Keratinocyte (primary cell): ENCODE results near the gene TMEM119. TPM values are rescaled to one million over a fixed set of nuclear protein-coding genes. Genes with fewer than 3 reads are reported as not detected.

ENCODE experiments used
- DNase-seq: peaks from one replicate; pipeline ENCODE4 v3.0.0-alpha.2; 2011; ENCODE audit warnings: low read depth, missing footprints, low spot score
- FAIRE-seq: peaks from 2 replicates; lab custom pipeline; 2011; peaks lifted over from hg19 to GRCh38; lab: Jason Lieb, UNC
- H2AFZ ChIP-seq: 2 replicates; pipeline ENCODE4 v1.6.0; 2012; ENCODE audit warnings: low read length, control low read depth, inconsistent platforms; ENCODE audit not compliant: control insufficient read depth
- H3K27ac ChIP-seq: 2 replicates; pipeline ENCODE4 v1.5.1; 2011; ENCODE audit warnings: low read length; ENCODE audit not compliant: control insufficient read depth, insufficient read depth
- H3K27me3 ChIP-seq: 3 replicates; pipeline ENCODE4 v1.6.0; 2011; ENCODE audit warnings: low read length; ENCODE audit not compliant: control insufficient read depth, insufficient read depth; ENCODE audit errors: extremely low read depth
- H3K36me3 ChIP-seq, 2 experiments: 2 replicates in 1 of 2; 3 replicates in 1 of 2; pipeline ENCODE4 v1.5.1; 2011; ENCODE audit warnings: low read length in 2 of 2, mild to moderate bottlenecking in 1 of 2; ENCODE audit not compliant: control insufficient read depth in 2 of 2, insufficient read depth in 2 of 2; ENCODE audit errors: extremely low read depth in 1 of 2
- H3K4me1 ChIP-seq: 3 replicates; pipeline ENCODE4 v1.5.1; 2011; ENCODE audit warnings: low read length; ENCODE audit not compliant: control insufficient read depth, insufficient read depth; ENCODE audit errors: extremely low read depth
- H3K4me2 ChIP-seq: 3 replicates; pipeline ENCODE4 v1.6.0; 2011; ENCODE audit warnings: low read depth, low read length; ENCODE audit not compliant: control insufficient read depth, insufficient read depth; ENCODE audit errors: extremely low read depth
- H3K4me3 ChIP-seq, 3 experiments: fragments of 200-600 bp in 1 of 3; sonication (generic) in 1 of 3; 2 replicates in 2 of 3; 3 replicates in 1 of 3; pipeline ENCODE4 v1.5.1; 2011 to 2016; ENCODE audit warnings: low read length in 3 of 3, mild to moderate bottlenecking in 3 of 3, control low read depth in 2 of 3, inconsistent platforms in 1 of 3, low read depth in 1 of 3, mixed read lengths in 1 of 3, mixed run types in 1 of 3, moderate library complexity in 1 of 3; ENCODE audit not compliant: control insufficient read depth in 2 of 3, insufficient read depth in 2 of 3; ENCODE audit errors: extremely low read depth in 1 of 3
- H3K79me2 ChIP-seq: 2 replicates; pipeline ENCODE4 v1.6.0; 2012; ENCODE audit warnings: low read length; ENCODE audit not compliant: control insufficient read depth, insufficient read depth
- H3K9ac ChIP-seq: 3 replicates; pipeline ENCODE4 v1.6.0; 2011; ENCODE audit warnings: low read length; ENCODE audit not compliant: control insufficient read depth, insufficient read depth; ENCODE audit errors: extremely low read depth
- H3K9me1 ChIP-seq: 3 replicates; pipeline ENCODE4 v1.6.0; 2011; ENCODE audit warnings: low read length; ENCODE audit not compliant: control insufficient read depth, insufficient read depth; ENCODE audit errors: extremely low read depth
- H3K9me3 ChIP-seq: 2 replicates; pipeline ENCODE4 v1.5.1; 2012; ENCODE audit warnings: low read depth, low read length; ENCODE audit not compliant: control insufficient read depth
- H4K20me1 ChIP-seq: 3 replicates; pipeline ENCODE4 v1.6.0; 2011; ENCODE audit warnings: low read length; ENCODE audit not compliant: control insufficient read depth, insufficient read depth; ENCODE audit errors: extremely low read depth
- CTCF ChIP-seq, 3 experiments: IDR thresholded peaks in 1 of 3; conservative IDR thresholded peaks in 1 of 3; optimal IDR thresholded peaks in 1 of 3; 2 replicates in 2 of 3; 3 replicates in 1 of 3; pipeline versions ENCODE3 to v1.5.1; 2011; ENCODE audit warnings: low read length in 3 of 3, mild to moderate bottlenecking in 3 of 3, moderate library complexity in 2 of 3, control low read depth in 1 of 3, inconsistent platforms in 1 of 3; ENCODE audit not compliant: insufficient read depth in 2 of 3; ENCODE audit errors: extremely low read depth in 1 of 3
- EZH2 ChIP-seq: IDR thresholded peaks from one replicate; pipeline ENCODE4 v1.6.1; 2012; ENCODE audit warnings: inconsistent platforms, mild to moderate bottlenecking, low read length, moderate library complexity
- dilution Hi-C: fragments of 300-500 bp; cut with MboI; formaldehyde crosslinking; loops from one replicate; pipeline ENCODE4 v1.7.0; 2020; ENCODE audit warnings: low sequenced_read_pairs; ENCODE audit not compliant: extremely low pct_ligation_motif_present
- polyA plus RNA-seq, 5 experiments: library from polyadenylated mRNA; depleted of rRNA in 3 of 5; stranded (reverse) in 3 of 5; stranded (forward) in 1 of 5; unstranded in 1 of 5; fragments of >200 nt; gene quantifications; 1 replicate in 1 of 5; 2 replicates in 3 of 5; 3 replicates in 1 of 5; pipeline versions ENCODE4 v1.2.1 to v1.2.3, GENCODE V29; 2011 to 2012; ENCODE audit warnings: missing spikeins in 2 of 5, low read depth in 1 of 5, low replicate concordance in 1 of 5

Gene TMEM119
- polyA plus RNA-seq, 1 donor (not counting 4 experiments of a cell fraction or from before 2014, with no cell fraction given): not detected

GRCh38 chr12:108563136-108563803, 34.6 kb downstream of the TMEM119 start:
- dilution Hi-C loops: no loop called here
- Histone ChIP-seq H3K4me1 (peaks cover 29% of the 10 kb centered on the region), H3K27me3 (no peaks in the 10 kb centered on the region), H3K9me1 (no peaks in the 10 kb centered on the region), H3K9me3 (no peaks in the 10 kb centered on the region), H3K4me3 (peak overlapping the region; percentile 87 to 91 (median 91)), H3K79me2 (peaks cover 35% of the 10 kb centered on the region), H2AFZ (peak overlapping the region; percentile 81), H3K36me3 (peaks cover 22 to 37% of the 10 kb centered on the region in 2 experiments), H4K20me1 (peaks cover under 1% of the 10 kb centered on the region), H3K27ac (peak overlapping the region; percentile 82), H3K9ac (peak overlapping the region; percentile 93), H3K4me2 (peak overlapping the region; percentile 97)
- peak; percentile 5 for FAIRE-seq
- peak; percentile 44 for DNase-seq
- peak; percentile 86 to 95 (median 91) for TF ChIP-seq CTCF (optimal IDR thresholded peaks at IDR 0.05 in 1 of 3, IDR thresholded peaks at IDR 0.05 in 1 of 3, conservative IDR thresholded peaks at IDR 0.05 in 1 of 3; ENCODE audit: extremely low read depth in 1 of 3, insufficient read depth in 2 of 3, low read length in 3 of 3)
- no peak for TF ChIP-seq EZH2

GRCh38 chr12:108562348-108563135, 35.3 kb downstream of the TMEM119 start, which contains the start of gene ISCU:
ISCU (plus strand) TSS chr12:108562596; CDS start chr12:108562623, 27 bp downstream.
- H3K79me2 ChIP-seq: peaks cover 43% of the 10 kb centered on the region
- DNase-seq (peak; percentile 72), FAIRE-seq (peak; percentile 39)
- no peaks in the 10 kb centered on the region for H3K9me3 ChIP-seq
- peaks cover 17 to 36% of the 10 kb centered on the region in 2 experiments for H3K36me3 ChIP-seq
- H3K27ac ChIP-seq: peak within 1 kb of the TSS; percentile 99
- peaks cover 29% of the 10 kb centered on the region for H3K4me1 ChIP-seq
- H3K4me2 ChIP-seq: peak within 1 kb of the TSS; percentile 98
- dilution Hi-C loops: no loop called here
- H3K27me3 ChIP-seq: no peaks in the 10 kb centered on the region
- no peaks in the 10 kb centered on the region for H3K9me1 ChIP-seq
- H2AFZ ChIP-seq: peak within 1 kb of the TSS; percentile 96
- TF ChIP-seq CTCF (optimal IDR thresholded peaks at IDR 0.05 in 1 of 3, IDR thresholded peaks at IDR 0.05 in 1 of 3, conservative IDR thresholded peaks at IDR 0.05 in 1 of 3; ENCODE audit: extremely low read depth in 1 of 3, insufficient read depth in 2 of 3, low read length in 3 of 3): no peak
- no peak for TF ChIP-seq EZH2
- peak within 1 kb of the TSS; percentile 87 to 98 (median 92) for H3K4me3 ChIP-seq
- H4K20me1 ChIP-seq: peaks cover 3% of the 10 kb centered on the region
- H3K9ac ChIP-seq: peak within 1 kb of the TSS; percentile 98
